ENCODE results near the gene MBD3. TPM values are rescaled to one million over a fixed set of nuclear protein-coding genes. Genes with fewer than 3 reads are reported as not detected.
"Not testable (repeated sequence)": the region's sequence is repeated elsewhere in the genome, so short reads cannot be mapped to it uniquely, and the experiment has no call there.

The MBD3 gene
- total RNA-seq, 1 experiment from 2014 or later: 65.6 TPM

GRCh38 chr19:1549332-1549945 lies 43.2 kb downstream of the MBD3 start:
- CTCF ChIA-PET: no interaction called here
- H3K9me3 Mint-ChIP-seq (ENCODE audit: low read depth, unreplicated experiment): no peaks in the 10 kb centered on the region
- no peak overlapping the region for H3K4me3 Mint-ChIP-seq (ENCODE audit: low read depth, unreplicated experiment)
- H3K27ac Mint-ChIP-seq (ENCODE audit: unreplicated experiment): no peak overlapping the region
- H3K27me3 Mint-ChIP-seq (ENCODE audit: unreplicated experiment): no peaks in the 10 kb centered on the region
- no peaks in the 10 kb centered on the region for H3K4me1 Mint-ChIP-seq (ENCODE audit: low read depth, unreplicated experiment)
- no peaks in the 10 kb centered on the region for H3K36me3 Mint-ChIP-seq (ENCODE audit: insufficient read depth, unreplicated experiment)
- DNase-seq: no peak
- TF ChIP-seq CTCF (IDR thresholded peaks at IDR 0.05; ENCODE audit: unreplicated experiment): no peak
- no TSS peak for BruUV-seq (replicated peaks)
- intact Hi-C loops (cut with micrococcal nuclease; ENCODE audit: unreplicated experiment): loop anchor here (5.0 kb wide), 1 partner anchor 123 kb away; no protein-coding TSS in a partner anchor

GRCh38 chr19:1540365-1540925 lies 52.2 kb downstream of the MBD3 start:
- intact Hi-C loops (cut with micrococcal nuclease; ENCODE audit: unreplicated experiment): no loop called here

GRCh38 chr19:1539749-1540148 lies 52.9 kb downstream of the MBD3 start:
- BruUV-seq (replicated peaks); H3K4me1 Mint-ChIP-seq (ENCODE audit: low read depth, unreplicated experiment); CTCF ChIA-PET; DNase-seq; H3K27ac Mint-ChIP-seq (ENCODE audit: unreplicated experiment); H3K4me3 Mint-ChIP-seq (ENCODE audit: low read depth, unreplicated experiment); H3K9me3 Mint-ChIP-seq (ENCODE audit: low read depth, unreplicated experiment); H3K36me3 Mint-ChIP-seq (ENCODE audit: insufficient read depth, unreplicated experiment); intact Hi-C loops (cut with micrococcal nuclease; ENCODE audit: unreplicated experiment); H3K27me3 Mint-ChIP-seq (ENCODE audit: unreplicated experiment): not testable (repeated sequence)

More at GRCh38 chr19:1540365-1540925, 52.2 kb downstream of the MBD3 start:
- no peaks in the 10 kb centered on the region for H3K4me1 Mint-ChIP-seq (ENCODE audit: low read depth, unreplicated experiment)
- no peak overlapping the region for H3K27ac Mint-ChIP-seq (ENCODE audit: unreplicated experiment)
- H3K9me3 Mint-ChIP-seq (ENCODE audit: low read depth, unreplicated experiment): no peaks in the 10 kb centered on the region
- TF ChIP-seq CTCF (IDR thresholded peaks at IDR 0.05; ENCODE audit: unreplicated experiment): no peak
- no peaks in the 10 kb centered on the region for H3K27me3 Mint-ChIP-seq (ENCODE audit: unreplicated experiment)
- BruUV-seq (replicated peaks): no TSS peak
- no peak for DNase-seq
- H3K36me3 Mint-ChIP-seq (ENCODE audit: insufficient read depth, unreplicated experiment): no peaks in the 10 kb centered on the region
- CTCF ChIA-PET: no interaction called here
- H3K4me3 Mint-ChIP-seq (ENCODE audit: low read depth, unreplicated experiment): no peak overlapping the region

GRCh38 chr19:1538978-1539377 lies 53.7 kb downstream of the MBD3 start:
- Mint-ChIP-seq H3K9me3 (ENCODE audit: low read depth, unreplicated experiment) (no peaks in the 10 kb centered on the region), H3K36me3 (ENCODE audit: insufficient read depth, unreplicated experiment) (no peaks in the 10 kb centered on the region), H3K27me3 (ENCODE audit: unreplicated experiment) (peaks cover under 1% of the 10 kb centered on the region), H3K4me3 (ENCODE audit: low read depth, unreplicated experiment) (no peak overlapping the region), H3K27ac (ENCODE audit: unreplicated experiment) (no peak overlapping the region), H3K4me1 (ENCODE audit: low read depth, unreplicated experiment) (no peaks in the 10 kb centered on the region)
- intact Hi-C loops (cut with micrococcal nuclease; ENCODE audit: unreplicated experiment): no loop called here
- no peak for TF ChIP-seq CTCF (IDR thresholded peaks at IDR 0.05; ENCODE audit: unreplicated experiment)
- DNase-seq: no peak
- CTCF ChIA-PET: interaction anchor here (0.7 kb wide), 1 partner anchor 9 kb away, joined by 3 read pairs; no protein-coding TSS in a partner anchor
- no TSS peak for BruUV-seq (replicated peaks)

GRCh38 chr19:1535699-1536098 lies 57.0 kb downstream of the MBD3 start:
- H3K27ac Mint-ChIP-seq (ENCODE audit: unreplicated experiment); H3K9me3 Mint-ChIP-seq (ENCODE audit: low read depth, unreplicated experiment); H3K36me3 Mint-ChIP-seq (ENCODE audit: insufficient read depth, unreplicated experiment); H3K4me1 Mint-ChIP-seq (ENCODE audit: low read depth, unreplicated experiment); DNase-seq; BruUV-seq (replicated peaks); intact Hi-C loops (cut with micrococcal nuclease; ENCODE audit: unreplicated experiment); H3K4me3 Mint-ChIP-seq (ENCODE audit: low read depth, unreplicated experiment): not testable (repeated sequence)
- CTCF ChIA-PET: interaction anchor here (0.7 kb wide), 1 partner anchor 8 kb away, joined by 6 read pairs; no protein-coding TSS in a partner anchor
- peaks cover 14% of the 10 kb centered on the region for H3K27me3 Mint-ChIP-seq (ENCODE audit: unreplicated experiment)
